ENCODE measurements around the gene CYB5D1. TPM values are rescaled to one million over a fixed set of nuclear protein-coding genes. Genes with fewer than 3 reads are reported as not detected.

CYB5D1 gene
- total and polyA plus RNA-seq, 2 of the 8 experiments (the other 6 are each of a cell fraction or from before 2014, with no cell fraction given), result 11.0 to 18.0 TPM

DNA sequence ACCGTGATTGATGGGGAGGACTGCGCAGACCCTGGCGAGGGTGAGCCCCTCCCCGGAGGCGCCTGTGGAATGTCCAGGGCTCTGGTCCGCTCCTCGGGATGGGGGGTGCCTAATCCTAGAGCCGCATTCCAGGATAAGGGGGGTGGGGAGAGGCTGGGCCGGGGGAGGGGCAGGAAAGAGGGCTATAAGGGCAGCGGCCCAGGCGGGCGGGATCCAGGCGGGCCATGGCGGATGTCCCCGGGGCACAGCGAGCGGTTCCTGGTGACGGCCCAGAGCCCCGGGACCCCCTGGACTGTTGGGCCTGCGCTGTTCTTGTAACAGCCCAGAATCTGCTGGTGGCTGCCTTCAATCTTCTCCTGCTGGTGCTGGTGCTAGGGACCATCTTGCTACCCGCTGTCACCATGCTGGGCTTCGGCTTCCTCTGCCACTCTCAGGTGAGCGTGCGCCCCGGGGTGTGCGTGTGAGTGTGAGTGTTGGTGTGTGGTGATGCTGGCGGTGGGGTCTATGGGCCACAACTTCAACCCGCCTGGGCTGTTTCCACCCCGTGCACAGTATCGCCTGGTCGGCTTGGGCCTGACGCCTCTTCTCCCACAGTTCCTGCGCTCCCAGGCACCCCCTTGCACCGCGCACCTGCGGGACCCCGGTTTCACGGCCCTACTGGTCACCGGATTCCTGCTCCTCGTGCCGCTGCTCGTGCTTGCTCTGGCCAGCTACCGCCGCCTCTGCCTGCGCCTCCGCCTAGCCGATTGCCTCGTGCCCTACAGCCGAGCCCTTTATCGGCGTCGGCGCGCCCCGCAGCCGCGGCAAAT lies 2.7 kb upstream of the CYB5D1 start, which contains the start of gene TMEM88 (continued):
- TF ChIP-seq, protein P1, sequence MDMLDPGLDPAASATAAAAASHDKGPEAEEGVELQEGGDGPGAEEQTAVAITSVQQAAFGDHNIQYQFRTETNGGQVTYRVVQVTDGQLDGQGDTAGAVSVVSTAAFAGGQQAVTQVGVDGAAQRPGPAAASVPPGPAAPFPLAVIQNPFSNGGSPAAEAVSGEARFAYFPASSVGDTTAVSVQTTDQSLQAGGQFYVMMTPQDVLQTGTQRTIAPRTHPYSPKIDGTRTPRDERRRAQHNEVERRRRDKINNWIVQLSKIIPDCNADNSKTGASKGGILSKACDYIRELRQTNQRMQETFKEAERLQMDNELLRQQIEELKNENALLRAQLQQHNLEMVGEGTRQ (IDR thresholded peaks at IDR 0.05; ENCODE audit: low read length), result no peak
- no peak for TF ChIP-seq RBBP5 (IDR thresholded peaks at IDR 0.05; ENCODE audit: borderline replicate concordance, low read depth, low read length)
- TF ChIP-seq RFX5 (IDR thresholded peaks at IDR 0.05; ENCODE audit: borderline replicate concordance, low read depth, low read length), result no peak
- TF ChIP-seq, protein P2, sequence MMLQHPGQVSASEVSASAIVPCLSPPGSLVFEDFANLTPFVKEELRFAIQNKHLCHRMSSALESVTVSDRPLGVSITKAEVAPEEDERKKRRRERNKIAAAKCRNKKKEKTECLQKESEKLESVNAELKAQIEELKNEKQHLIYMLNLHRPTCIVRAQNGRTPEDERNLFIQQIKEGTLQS (IDR thresholded peaks at IDR 0.05; ENCODE audit: insufficient read depth, low read depth, low read length), result no peak
- TF ChIP-seq TAF1 (IDR thresholded peaks at IDR 0.05; ENCODE audit: low read depth, low read length), result no peak
- no peak for TF ChIP-seq MAFK (IDR thresholded peaks at IDR 0.05; ENCODE audit: low read depth, low read length)
- 0 out of 2 replicates have a peak, but pooled peaks have one; percentile 16 for TF ChIP-seq PHF8 (conservative IDR thresholded peaks at IDR 0.05; ENCODE audit: low read depth, low read length)
- TF ChIP-seq NANOG (IDR thresholded peaks at IDR 0.05; ENCODE audit: insufficient read depth, low read depth, low read length, poor library complexity, severe bottlenecking), result no peak
- TF ChIP-seq, protein P3, sequence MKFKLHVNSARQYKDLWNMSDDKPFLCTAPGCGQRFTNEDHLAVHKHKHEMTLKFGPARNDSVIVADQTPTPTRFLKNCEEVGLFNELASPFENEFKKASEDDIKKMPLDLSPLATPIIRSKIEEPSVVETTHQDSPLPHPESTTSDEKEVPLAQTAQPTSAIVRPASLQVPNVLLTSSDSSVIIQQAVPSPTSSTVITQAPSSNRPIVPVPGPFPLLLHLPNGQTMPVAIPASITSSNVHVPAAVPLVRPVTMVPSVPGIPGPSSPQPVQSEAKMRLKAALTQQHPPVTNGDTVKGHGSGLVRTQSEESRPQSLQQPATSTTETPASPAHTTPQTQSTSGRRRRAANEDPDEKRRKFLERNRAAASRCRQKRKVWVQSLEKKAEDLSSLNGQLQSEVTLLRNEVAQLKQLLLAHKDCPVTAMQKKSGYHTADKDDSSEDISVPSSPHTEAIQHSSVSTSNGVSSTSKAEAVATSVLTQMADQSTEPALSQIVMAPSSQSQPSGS (IDR thresholded peaks at IDR 0.05; ENCODE audit: low read length), result no peak; the same call in 1 of the 2 replicates
- no peak for TF ChIP-seq HDAC2 (IDR thresholded peaks at IDR 0.05; ENCODE audit: borderline replicate concordance in 1 of 2, low read depth in 2 of 2, low read length in 2 of 2)
- 0 out of 2 replicates have a peak, but pooled peaks have one; percentile 43 for TF ChIP-seq TCF12 (IDR thresholded peaks at IDR 0.05; ENCODE audit: low read depth, low read length)
- no peak for TF ChIP-seq HDAC6 (IDR thresholded peaks at IDR 0.05; ENCODE audit: low read depth, low read length)
- TF ChIP-seq SIX5 (IDR thresholded peaks at IDR 0.05; ENCODE audit: low read depth, low read length), result no peak
- TF ChIP-seq GABPA (IDR thresholded peaks at IDR 0.05; ENCODE audit: borderline replicate concordance, insufficient read depth, low read length), result no peak
- TF ChIP-seq TAF7 (optimal IDR thresholded peaks at IDR 0.05; ENCODE audit: borderline replicate concordance, low read depth, low read length), result no peak
- no peak for TF ChIP-seq CREB1 (IDR thresholded peaks at IDR 0.05)
- no peak for TF ChIP-seq JUND (IDR thresholded peaks at IDR 0.05; ENCODE audit: low read length)

Measured in H1 (cell line).